ENCODE data around the gene NCOA7. TPM values are rescaled to one million over a fixed set of nuclear protein-coding genes. Genes with fewer than 3 reads are reported as not detected.
A peak's percentile ranks its signal among the peaks of the same experiment; 100 is the strongest.

Gene NCOA7
- total and polyA plus RNA-seq, 2 of the 8 experiments (the other 6 are each of a cell fraction or from before 2014, with no cell fraction given), result 2.6 to 10.7 TPM

- Histone ChIP-seq H3K4ac (replicated peaks; ENCODE audit: insufficient read length, low read depth, low read length) (no peak overlapping the region), H3K4me2 (ENCODE audit: insufficient read depth in 1 of 2, low read depth in 2 of 2, low read length in 2 of 2) (peak overlapping the region; percentile 73 to 89), H3K27me3 (replicated peaks in 1 of 4; ENCODE audit: control insufficient read depth in 3 of 4, extremely low read depth in 1 of 4, insufficient read depth in 3 of 4, low read length in 3 of 4) (no peaks in the 10 kb centered on the region; a peak in 1 of 7 replicates), H3K79me2 (ENCODE audit: control insufficient read depth in 1 of 2, insufficient read depth in 2 of 2, low read length in 2 of 2) (0 out of 4 replicates have a peak, but pooled peaks cover 0 to 5% of the 10 kb centered on the region in 2 experiments), H2BK120ac (replicated peaks; ENCODE audit: low read depth, low read length) (no peak overlapping the region), H3K56ac (replicated peaks; ENCODE audit: insufficient read length, low read depth, low read length) (no peak overlapping the region), H3K36me3 (ENCODE audit: control insufficient read depth in 2 of 4, insufficient read depth in 4 of 4, low read length in 3 of 4) (no peaks in the 10 kb centered on the region), H3K27ac (ENCODE audit: low read depth, low read length) (no peak overlapping the region; the same call in 1 of the 2 replicates), H4K8ac (ENCODE audit: extremely low read depth, insufficient read depth, low read length) (no peak overlapping the region), H3K79me1 (ENCODE audit: low read depth, low read length) (no peaks in the 10 kb centered on the region), H3K4me1 (replicated peaks in 1 of 4; ENCODE audit: control insufficient read depth in 3 of 4, insufficient read depth in 4 of 4, low read length in 3 of 4) (peaks cover 2 to 10% (median 4%) of the 10 kb centered on the region in 4 experiments; a peak in 4 of 7 replicates), H4K91ac (replicated peaks; ENCODE audit: insufficient read length, low read length) (no peak overlapping the region), H3K18ac (ENCODE audit: extremely low read depth, low read length) (peak overlapping the region; percentile 95), H4K5ac (ENCODE audit: insufficient read length, low read depth, low read length) (peak overlapping the region; percentile 11), H2AK5ac (ENCODE audit: low read depth, low read length) (peak overlapping the region; percentile 18; the same call in 1 of the 2 replicates), H4K20me1 (replicated peaks in 1 of 2; ENCODE audit: control insufficient read depth in 1 of 2, insufficient read depth in 2 of 2, low read length in 2 of 2) (no peaks in the 10 kb centered on the region), H3K4me3 (ENCODE audit: extremely low read depth in 1 of 4, insufficient read depth in 2 of 4, low read depth in 3 of 4, low read length in 4 of 4) (peak overlapping the region; percentile 66 to 84 (median 74)), H3K9me3 (ENCODE audit: insufficient read depth in 2 of 2, low read depth in 1 of 2, low read length in 1 of 2) (no peaks in the 10 kb centered on the region), H3K23ac (ENCODE audit: insufficient read length) (no peak overlapping the region), H2BK12ac (ENCODE audit: low read depth, low read length) (no peak overlapping the region), H2BK5ac (ENCODE audit: low read depth, low read length) (peak overlapping the region; percentile 69; the same call in 1 of the 2 replicates), H3K23me2 (ENCODE audit: low read depth, low read length) (peaks cover 11% of the 10 kb centered on the region), H2BK15ac (ENCODE audit: low read length) (no peak overlapping the region), H2AFZ (ENCODE audit: low read length) (peak overlapping the region; percentile 89), H3K9ac (replicated peaks in 1 of 4; ENCODE audit: extremely low read depth in 1 of 4, low read depth in 3 of 4, low read length in 3 of 4) (peak overlapping the region; percentile 52 to 73 (median 58)), H3K14ac (ENCODE audit: insufficient read length) (no peak overlapping the region), H2BK20ac (ENCODE audit: low read length) (no peak overlapping the region)
- ChIA-PET POLR2A (ENCODE audit: partially characterized antibody) (interaction anchor here (0.5 to 3.2 kb wide), 13 partner anchors 9 to 488 kb away, joined by 3 to 66 read pairs (median 5); partner anchors contain the start of genes HDDC2 and TRMT11), CTCF (ENCODE audit: partially characterized antibody) (interaction anchor here (0.8 to 6.2 kb wide), 22 partner anchors 9 to 918 kb away, joined by 3 to 77 read pairs (median 4); partner anchors contain the start of genes HDDC2 and HINT3)
- DNase-seq (ENCODE audit: low read depth in 1 of 2, low spot score in 2 of 2) (no peak), FAIRE-seq (no peak)
- WGBS, 2 experiments (ENCODE audit: extremely low coverage in 1 of 2, insufficient coverage in 1 of 2, insufficient read length in 1 of 2, insufficient replicate concordance in 2 of 2, low coverage in 1 of 2, low lambda C conversion rate in 2 of 2, missing lambda C conversion rate in 1 of 2), result 12% methylated on average over 19 of the region's 19 CpGs; no CpG with 5 or more reads in 1 of the 2 experiments
- TF ChIP-seq CBX5 (IDR thresholded peaks at IDR 0.05; ENCODE audit: low read depth, low read length), result no peak
- 0 out of 2 replicates have a peak, but pooled peaks have one; percentile 32 for TF ChIP-seq POLR2AphosphoS5 (IDR thresholded peaks at IDR 0.05; ENCODE audit: low read depth, low read length)
- no peak for TF ChIP-seq CHD2 (IDR thresholded peaks at IDR 0.05; ENCODE audit: low read length)
- no peak for TF ChIP-seq EGR1 (IDR thresholded peaks at IDR 0.05; ENCODE audit: borderline replicate concordance, low read depth, low read length)
- no peak for TF ChIP-seq NANOG (IDR thresholded peaks at IDR 0.05; ENCODE audit: insufficient read depth, low read depth, low read length, poor library complexity, severe bottlenecking)
- TF ChIP-seq TBP (IDR thresholded peaks at IDR 0.05; ENCODE audit: low read depth, low read length), result no peak
- no peak for TF ChIP-seq YY1 (IDR thresholded peaks at IDR 0.05; ENCODE audit: low read depth, low read length)
- TF ChIP-seq EZH2 (IDR thresholded peaks at IDR 0.05; ENCODE audit: low read depth, low read length, severe bottlenecking), result peak; percentile 10
Measured at GRCh38 chr6:125789576-125790357, 993 bp upstream of the NCOA7 start.
